MCF 10A (cell line): Measurements from ENCODE around the gene DCP2. TPM values are rescaled to one million over a fixed set of nuclear protein-coding genes. Genes with fewer than 3 reads are reported as not detected.

Experiments
- BruUV-seq: library from RNA; stranded (reverse); fragments of 400-500 nt; replicated peaks from 2 replicates; lab custom pipeline; 2021; lab: Mats Ljungman, UMichigan
- CTCF ChIA-PET: fragments of 300-600 bp; sonication (Branson Sonifier 250); formaldehyde crosslinking; extraction: SDS; loops from one replicate; lab custom pipeline; 2021; ENCODE audit warnings: antibody characterized with exemption, inconsistent platforms; lab: Yijun Ruan, JAX
- POLR2A ChIA-PET: fragments of 300-600, 350-650 bp; sonication (Branson Sonifier 250); formaldehyde crosslinking; extraction: SDS; loops from one replicate; lab custom pipeline; 2020; ENCODE audit warnings: antibody characterized with exemption, inconsistent platforms; lab: Yijun Ruan, JAX
- DNase-seq: peaks from one replicate; pipeline ENCODE4 v3.0.0-alpha.2; 2018; ENCODE audit not compliant: unreplicated experiment
- H3K27ac Mint-ChIP-seq: one replicate; pipeline ENCODE4 v1.8.0; 2022; ENCODE audit warnings: mild to moderate bottlenecking, low read depth, mixed read lengths; ENCODE audit not compliant: unreplicated experiment
- H3K27me3 Mint-ChIP-seq: one replicate; pipeline ENCODE4 v1.8.0; 2022; ENCODE audit warnings: mixed read lengths; ENCODE audit not compliant: insufficient read depth, unreplicated experiment
- H3K36me3 Mint-ChIP-seq: one replicate; pipeline ENCODE4 v1.8.0; 2022; ENCODE audit warnings: mild to moderate bottlenecking, moderate library complexity, mixed read lengths; ENCODE audit not compliant: insufficient read depth, unreplicated experiment
- H3K4me1 Mint-ChIP-seq: one replicate; pipeline ENCODE4 v1.8.0; 2022; ENCODE audit warnings: mixed read lengths; ENCODE audit not compliant: insufficient read depth, unreplicated experiment
- H3K4me3 Mint-ChIP-seq: one replicate; pipeline ENCODE4 v1.8.0; 2022; ENCODE audit warnings: mild to moderate bottlenecking, moderate library complexity, mixed read lengths; ENCODE audit not compliant: unreplicated experiment
- H3K9me3 Mint-ChIP-seq: one replicate; pipeline ENCODE4 v1.8.0; 2022; ENCODE audit warnings: mixed read lengths; ENCODE audit not compliant: unreplicated experiment
- CTCF ChIP-seq: fragments of 200-600 bp; IDR thresholded peaks from one replicate; pipeline ENCODE4 v1.8.0; 2022; ENCODE audit warnings: antibody characterized with exemption, mild to moderate bottlenecking; ENCODE audit not compliant: unreplicated experiment
- intact Hi-C: fragments of 100-400 bp; cut with micrococcal nuclease; formaldehyde crosslinking; loops from 2 replicates; pipeline ENCODE4 v1.14.1; 2022
- total RNA-seq: library from RNA; stranded (reverse); gene quantifications from 2 replicates; pipeline ENCODE4 v1.2.3, GENCODE V29; 2022

Gene DCP2
- total RNA-seq, 1 experiment from 2014 or later = 34.1 TPM

GRCh38 chr5:112965733-112966306 is 10.8 kb upstream of the DCP2 start:
- H3K27me3 Mint-ChIP-seq = no peaks in the 10 kb centered on the region
- H3K27ac Mint-ChIP-seq = no peak overlapping the region
- no peak for DNase-seq
- no TSS peak for BruUV-seq
- intact Hi-C loops = no loop called here
- no peak for TF ChIP-seq CTCF
- POLR2A ChIA-PET = interaction anchor here (3.0 kb wide), 1 partner anchor 10 kb away, joined by 15 read pairs; the partner anchor contains the start of gene DCP2
- CTCF ChIA-PET = interaction anchor here (0.7 to 1.4 kb wide), 5 partner anchors 8 to 95 kb away, joined by 3 to 4 read pairs (median 3); partner anchors contain the start of genes DCP2 and REEP5
- H3K4me3 Mint-ChIP-seq = no peak overlapping the region
- H3K4me1 Mint-ChIP-seq = peaks cover 14% of the 10 kb centered on the region
- no peaks in the 10 kb centered on the region for H3K36me3 Mint-ChIP-seq
- no peaks in the 10 kb centered on the region for H3K9me3 Mint-ChIP-seq

GRCh38 chr5:112967520-112968083 is 9.0 kb upstream of the DCP2 start:
- H3K27ac Mint-ChIP-seq = no peak overlapping the region
- no peak for DNase-seq
- BruUV-seq = no TSS peak
- intact Hi-C loops = no loop called here
- H3K4me3 Mint-ChIP-seq = no peak overlapping the region
- H3K27me3 Mint-ChIP-seq = no peaks in the 10 kb centered on the region
- CTCF ChIA-PET = interaction anchor here (0.6 to 1.9 kb wide), 7 partner anchors 11 to 210 kb away, joined by 3 to 10 read pairs (median 4); partner anchors contain the start of genes REEP5 and SRP19
- POLR2A ChIA-PET = interaction anchor here (0.6 to 2.1 kb wide), 4 partner anchors 9 to 1457 kb away, joined by 3 to 15 read pairs (median 3); partner anchors contain the start of gene DCP2
- no peak for TF ChIP-seq CTCF
- H3K4me1 Mint-ChIP-seq = peaks cover 14% of the 10 kb centered on the region
- no peaks in the 10 kb centered on the region for H3K9me3 Mint-ChIP-seq
- H3K36me3 Mint-ChIP-seq = no peaks in the 10 kb centered on the region

- no peak overlapping the region for H3K27ac Mint-ChIP-seq
- ChIA-PET POLR2A (interaction anchor here (0.6 to 2.1 kb wide), 3 partner anchors 8 to 55 kb away, joined by 3 to 15 read pairs (median 3); partner anchors contain the start of gene DCP2), CTCF (interaction anchor here (0.5 to 1.9 kb wide), 7 partner anchors 10 to 211 kb away, joined by 3 to 10 read pairs (median 4); partner anchors contain the start of genes REEP5 and SRP19)
- no peak overlapping the region for H3K4me3 Mint-ChIP-seq
- no peak for DNase-seq
- no peaks in the 10 kb centered on the region for H3K9me3 Mint-ChIP-seq
- H3K36me3 Mint-ChIP-seq = no peaks in the 10 kb centered on the region
- no TSS peak for BruUV-seq
- intact Hi-C loops = no loop called here
- H3K27me3 Mint-ChIP-seq = no peaks in the 10 kb centered on the region
- no peak for TF ChIP-seq CTCF
- H3K4me1 Mint-ChIP-seq = peaks cover 5% of the 10 kb centered on the region
Observed at GRCh38 chr5:112968411-112969106, 8.0 kb upstream of the DCP2 start.

- intact Hi-C loops = no loop called here
- no TSS peak for BruUV-seq
- Mint-ChIP-seq H3K27ac (no peak overlapping the region), H3K4me3 (no peak overlapping the region), H3K4me1 (peaks cover 8% of the 10 kb centered on the region), H3K27me3 (no peaks in the 10 kb centered on the region), H3K9me3 (no peaks in the 10 kb centered on the region), H3K36me3 (no peaks in the 10 kb centered on the region)
- no peak for TF ChIP-seq CTCF
- CTCF ChIA-PET = interaction anchor here (0.6 kb wide), 1 partner anchor 48 kb away, joined by 4 read pairs; no protein-coding TSS in a partner anchor
- no peak for DNase-seq
- POLR2A ChIA-PET = interaction anchor here (1.1 to 1.2 kb wide), 3 partner anchors 13 to 111 kb away, joined by 3 to 4 read pairs (median 3); no protein-coding TSS in a partner anchor
Observed at GRCh38 chr5:112971276-112971675, 5.3 kb upstream of the DCP2 start.
